ENCODE results near the gene YOD1.

The YOD1 gene

DNA sequence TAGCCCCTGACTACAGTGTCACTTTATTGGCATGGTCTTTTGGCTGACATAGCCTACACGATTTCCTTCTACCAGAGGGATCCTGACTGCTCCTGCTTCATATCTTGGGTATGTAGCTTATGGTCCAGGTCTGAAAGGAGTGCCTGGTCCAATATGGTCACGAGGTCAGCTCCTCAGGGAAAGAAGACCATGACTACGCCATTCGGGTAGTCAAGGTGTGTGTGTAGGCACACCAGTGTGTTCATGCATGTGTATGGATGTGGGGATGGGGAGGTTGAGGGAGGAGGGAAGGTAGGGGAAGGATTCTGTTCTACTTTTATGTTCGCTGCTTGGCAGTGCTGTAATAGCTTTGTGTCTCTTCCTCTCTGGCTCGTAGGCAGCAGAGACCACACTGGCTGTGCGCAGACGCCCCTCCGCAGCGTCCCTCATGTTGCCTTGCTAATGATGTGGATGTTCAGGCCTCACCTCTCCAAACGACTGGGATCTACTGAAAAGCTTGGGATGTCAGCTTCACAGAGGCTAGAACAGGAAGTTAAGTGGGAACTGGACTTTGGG, 27.6 kb upstream of the YOD1 start:
- TF ChIP-seq, protein P1, sequence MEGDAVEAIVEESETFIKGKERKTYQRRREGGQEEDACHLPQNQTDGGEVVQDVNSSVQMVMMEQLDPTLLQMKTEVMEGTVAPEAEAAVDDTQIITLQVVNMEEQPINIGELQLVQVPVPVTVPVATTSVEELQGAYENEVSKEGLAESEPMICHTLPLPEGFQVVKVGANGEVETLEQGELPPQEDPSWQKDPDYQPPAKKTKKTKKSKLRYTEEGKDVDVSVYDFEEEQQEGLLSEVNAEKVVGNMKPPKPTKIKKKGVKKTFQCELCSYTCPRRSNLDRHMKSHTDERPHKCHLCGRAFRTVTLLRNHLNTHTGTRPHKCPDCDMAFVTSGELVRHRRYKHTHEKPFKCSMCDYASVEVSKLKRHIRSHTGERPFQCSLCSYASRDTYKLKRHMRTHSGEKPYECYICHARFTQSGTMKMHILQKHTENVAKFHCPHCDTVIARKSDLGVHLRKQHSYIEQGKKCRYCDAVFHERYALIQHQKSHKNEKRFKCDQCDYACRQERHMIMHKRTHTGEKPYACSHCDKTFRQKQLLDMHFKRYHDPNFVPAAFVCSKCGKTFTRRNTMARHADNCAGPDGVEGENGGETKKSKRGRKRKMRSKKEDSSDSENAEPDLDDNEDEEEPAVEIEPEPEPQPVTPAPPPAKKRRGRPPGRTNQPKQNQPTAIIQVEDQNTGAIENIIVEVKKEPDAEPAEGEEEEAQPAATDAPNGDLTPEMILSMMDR (IDR thresholded peaks at IDR 0.05; ENCODE audit: low read depth, low read length): no peak

DNA sequence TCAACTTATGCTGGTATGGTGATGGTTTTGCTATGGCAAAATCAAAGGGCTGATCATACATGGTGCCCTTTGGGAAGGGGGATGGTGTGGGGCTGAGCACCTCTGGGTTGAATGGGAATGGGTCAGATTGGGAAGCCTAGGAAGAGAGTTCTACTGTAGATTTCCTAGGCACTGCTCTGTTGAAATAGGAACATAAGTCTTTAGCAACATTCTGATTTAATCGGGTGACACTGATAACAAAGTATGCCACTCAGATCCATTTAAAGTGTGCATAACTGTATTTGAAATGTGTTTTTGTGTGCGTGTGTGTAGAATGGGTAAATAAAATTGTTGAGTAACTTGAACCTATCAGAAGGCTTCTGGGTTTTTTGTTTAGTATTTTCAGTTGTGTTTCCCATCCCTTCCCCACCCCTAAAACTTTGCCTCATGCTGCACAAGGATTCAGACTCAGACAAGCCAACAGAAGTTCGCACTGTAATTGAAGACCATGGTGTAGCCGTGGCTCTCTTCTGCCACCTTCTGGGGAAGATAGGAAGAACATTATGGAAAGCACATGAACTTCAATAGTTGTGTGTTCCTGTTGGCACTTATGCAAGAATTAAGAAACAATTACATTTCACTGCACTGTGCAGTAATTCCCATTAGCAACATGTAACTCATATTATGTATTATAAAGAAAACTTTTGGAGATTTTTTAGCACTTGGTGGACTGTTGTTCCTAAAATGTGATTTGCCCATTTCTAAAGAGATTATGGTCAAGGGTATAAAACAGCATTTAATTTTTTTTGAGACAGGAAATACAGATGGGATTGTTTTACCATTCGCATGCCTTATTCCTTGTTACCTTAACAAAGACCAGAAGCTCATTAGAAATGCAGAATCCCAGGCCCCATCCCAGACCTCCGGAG, 26.7 kb upstream of the YOD1 start:
- peak; percentile 56 for DNase-seq (ENCODE audit: extremely low read depth, low read depth)
- TF ChIP-seq, protein P1 (IDR thresholded peaks at IDR 0.05; ENCODE audit: low read depth, low read length): peak; percentile 93

More for the DNA sequence above, 27.6 kb upstream of the YOD1 start:
- DNase-seq (ENCODE audit: extremely low read depth, low read depth): no peak

DNA sequence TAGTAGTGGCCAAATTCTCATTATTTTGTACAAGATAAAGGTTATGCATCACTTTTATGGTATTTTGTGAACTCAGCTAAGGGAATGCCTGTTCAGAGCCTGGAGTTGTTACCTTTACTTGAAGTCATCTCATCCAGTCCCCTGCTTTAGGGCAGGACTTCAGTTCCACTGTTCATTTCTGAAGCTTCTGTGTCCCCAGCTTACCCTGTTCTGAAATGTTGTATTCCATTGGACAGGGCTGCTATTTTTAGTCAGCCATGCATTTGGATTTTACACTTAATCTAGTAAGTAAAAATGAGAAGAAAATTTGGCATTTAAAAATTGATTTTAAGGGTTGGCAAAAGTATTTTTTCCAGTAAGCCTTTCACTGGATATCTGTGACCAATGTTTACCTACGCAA, 26.0 kb upstream of the YOD1 start:
- TF ChIP-seq, protein P1 (IDR thresholded peaks at IDR 0.05; ENCODE audit: low read depth, low read length): no peak
- no peak for DNase-seq (ENCODE audit: extremely low read depth, low read depth)

DNA sequence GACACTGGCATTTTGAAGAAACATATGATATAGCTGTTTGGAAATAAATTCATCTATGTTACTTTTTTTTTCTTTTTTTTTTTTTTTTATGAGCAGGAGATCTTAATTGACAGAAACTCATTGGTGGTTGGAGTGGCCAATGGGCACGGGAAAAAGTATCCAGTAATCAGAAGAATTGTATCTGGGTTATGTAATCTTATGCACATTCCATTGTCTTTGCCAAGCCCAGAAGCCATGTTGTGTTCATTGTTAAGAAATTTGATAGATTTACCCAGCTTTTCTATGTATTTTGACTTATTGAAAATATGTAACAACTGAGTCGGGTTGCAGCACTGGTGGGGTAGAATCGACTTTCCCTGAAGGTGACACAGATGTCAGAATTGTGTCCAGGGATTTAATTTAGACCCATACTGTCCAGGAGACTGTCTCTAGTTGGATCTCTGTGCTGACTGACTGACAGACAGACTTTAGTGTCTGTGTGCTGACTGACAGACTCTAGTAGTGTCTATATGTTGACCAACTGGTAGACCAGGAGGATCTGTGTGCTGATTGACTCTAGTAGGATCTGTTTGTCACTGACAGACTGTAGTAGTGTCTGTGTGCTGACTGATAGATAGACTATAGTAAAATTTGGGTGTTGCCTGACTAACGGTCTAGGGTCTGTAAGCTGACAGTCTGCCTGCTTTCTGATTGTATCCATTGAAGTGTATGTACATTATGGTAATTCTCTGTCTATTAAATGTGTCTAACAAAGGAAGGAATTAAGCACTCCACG, 25.4 kb upstream of the YOD1 start:
- TF ChIP-seq, protein P1 (IDR thresholded peaks at IDR 0.05; ENCODE audit: low read depth, low read length): no peak
- no peak for DNase-seq (ENCODE audit: extremely low read depth, low read depth)

DNA sequence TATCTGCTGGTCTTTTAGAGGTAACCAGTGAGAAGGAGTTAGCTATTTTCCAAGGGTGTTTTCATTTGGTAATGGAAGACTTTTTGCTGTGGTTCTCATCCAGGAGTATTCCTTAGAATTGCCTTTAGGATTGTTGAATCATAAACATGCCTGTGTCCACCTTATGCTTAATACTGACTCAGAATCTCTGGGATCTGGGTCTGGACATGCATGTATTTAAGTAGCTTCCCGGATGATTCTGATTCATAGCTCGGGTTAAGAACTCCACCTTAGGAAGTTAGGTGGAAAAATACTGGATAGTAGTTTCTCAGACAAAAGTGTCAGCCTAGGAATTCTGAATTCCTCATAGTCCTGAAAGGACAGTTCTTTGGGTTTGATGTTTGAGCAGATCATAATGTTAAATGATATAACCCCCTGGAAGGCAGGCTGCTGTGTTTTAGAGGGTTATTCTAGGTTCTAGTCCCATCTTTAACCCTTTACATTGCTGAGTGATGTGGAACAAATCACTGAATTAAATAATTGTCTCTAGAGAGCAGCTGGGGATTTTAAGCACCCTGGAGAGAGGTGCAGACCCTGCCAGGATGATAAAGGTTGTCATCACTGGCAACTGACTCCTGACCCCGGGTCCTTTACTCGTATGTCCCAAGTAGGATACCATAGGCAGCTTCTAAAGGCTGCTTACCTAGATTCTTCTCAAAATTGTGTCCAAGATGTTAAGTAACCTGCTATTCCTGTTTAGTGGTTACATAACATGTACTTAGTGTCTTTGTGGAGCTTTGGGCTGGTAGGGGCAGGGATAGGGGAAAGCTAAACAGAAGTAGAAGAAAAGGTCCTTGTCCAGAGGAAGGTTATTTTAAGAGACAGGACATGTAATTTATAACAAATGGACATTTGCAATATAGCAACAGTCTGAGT, 23.2 kb upstream of the YOD1 start:
- TF ChIP-seq, protein P1 (IDR thresholded peaks at IDR 0.05; ENCODE audit: low read depth, low read length): no peak
- DNase-seq (ENCODE audit: extremely low read depth, low read depth): no peak

DNA sequence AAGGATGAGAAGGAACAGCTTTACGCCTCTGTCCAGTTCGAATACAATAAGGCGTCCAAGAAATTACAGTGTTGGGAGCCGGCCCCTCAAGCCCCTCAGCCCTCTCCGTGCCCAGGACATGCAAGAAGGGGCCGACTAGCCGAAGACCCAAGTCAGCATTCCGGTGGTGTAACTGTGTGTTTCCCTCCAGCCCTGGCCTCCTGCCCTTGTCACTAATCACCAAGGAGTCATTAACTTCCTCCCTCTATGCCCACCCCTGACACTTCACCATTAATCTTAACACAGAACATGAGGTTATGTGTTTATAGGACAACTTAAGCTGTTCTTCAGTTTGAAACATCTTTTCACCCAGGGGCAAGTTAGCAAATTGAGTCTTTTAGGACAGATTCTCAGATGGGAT, 21.2 kb upstream of the YOD1 start:
- no peak for DNase-seq (ENCODE audit: extremely low read depth, low read depth)

More for the DNA sequence above, 21.2 kb upstream of the YOD1 start:
- TF ChIP-seq, protein P1 (IDR thresholded peaks at IDR 0.05; ENCODE audit: low read depth, low read length): no peak
